Measurements from ENCODE around the gene STAC.

DNA sequence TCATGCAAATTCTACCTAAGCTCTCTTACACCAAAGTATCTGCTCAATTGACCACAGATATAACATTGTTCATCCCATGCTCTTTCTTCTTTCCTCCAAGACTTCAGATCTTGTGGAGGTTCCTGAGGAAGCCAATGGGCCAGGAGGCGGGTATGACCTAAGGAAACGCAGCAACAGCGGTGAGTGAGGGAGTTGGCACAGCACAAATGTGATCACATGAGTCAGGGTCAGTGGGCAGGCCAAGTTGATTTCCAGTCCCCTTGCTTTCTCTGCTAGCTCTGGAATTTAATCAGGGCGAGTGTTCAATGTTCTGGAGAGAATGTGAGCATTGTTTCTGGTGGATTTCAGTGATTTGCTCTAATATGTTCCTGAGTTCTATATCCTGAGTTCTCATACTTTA, 112.7 kb downstream of the STAC start:
- TF ChIP-seq POLR2A (IDR thresholded peaks at IDR 0.05) (no peak), EP300 (IDR thresholded peaks at IDR 0.05) (no peak)
- TF ChIP-seq, protein P1, sequence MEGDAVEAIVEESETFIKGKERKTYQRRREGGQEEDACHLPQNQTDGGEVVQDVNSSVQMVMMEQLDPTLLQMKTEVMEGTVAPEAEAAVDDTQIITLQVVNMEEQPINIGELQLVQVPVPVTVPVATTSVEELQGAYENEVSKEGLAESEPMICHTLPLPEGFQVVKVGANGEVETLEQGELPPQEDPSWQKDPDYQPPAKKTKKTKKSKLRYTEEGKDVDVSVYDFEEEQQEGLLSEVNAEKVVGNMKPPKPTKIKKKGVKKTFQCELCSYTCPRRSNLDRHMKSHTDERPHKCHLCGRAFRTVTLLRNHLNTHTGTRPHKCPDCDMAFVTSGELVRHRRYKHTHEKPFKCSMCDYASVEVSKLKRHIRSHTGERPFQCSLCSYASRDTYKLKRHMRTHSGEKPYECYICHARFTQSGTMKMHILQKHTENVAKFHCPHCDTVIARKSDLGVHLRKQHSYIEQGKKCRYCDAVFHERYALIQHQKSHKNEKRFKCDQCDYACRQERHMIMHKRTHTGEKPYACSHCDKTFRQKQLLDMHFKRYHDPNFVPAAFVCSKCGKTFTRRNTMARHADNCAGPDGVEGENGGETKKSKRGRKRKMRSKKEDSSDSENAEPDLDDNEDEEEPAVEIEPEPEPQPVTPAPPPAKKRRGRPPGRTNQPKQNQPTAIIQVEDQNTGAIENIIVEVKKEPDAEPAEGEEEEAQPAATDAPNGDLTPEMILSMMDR (IDR thresholded peaks at IDR 0.05) = no peak

Data from stomach (tissue), 4 donors.